HCT116 (cell line): Measurements from ENCODE around the gene PGA5. TPM values are rescaled to one million over a fixed set of nuclear protein-coding genes. Genes with fewer than 3 reads are reported as not detected.
A peak's percentile ranks its signal among the peaks of the same experiment; 100 is the strongest.

ENCODE experiments used
- ATAC-seq: fragments of 200-7000 bp; cut with Tn5 transposase; 2 replicates; pipeline ENCODE4 v1.9.1; 2020; ENCODE audit warnings: mild to moderate bottlenecking, moderate library complexity
- BruUV-seq: library from RNA; stranded (reverse); fragments of 400-500 nt; replicated peaks from 2 replicates; lab custom pipeline; 2021; lab: Mats Ljungman, UMichigan
- CTCF ChIA-PET: fragments of 300-600 bp; sonication (Branson Sonifier 250); formaldehyde crosslinking; loops from one replicate; lab custom pipeline; 2021; ENCODE audit warnings: antibody characterized with exemption; lab: Charles Lee
- POLR2A ChIA-PET: fragments of 300-600, 350-600 bp; sonication (Branson Sonifier 250); formaldehyde crosslinking; loops from one replicate; lab custom pipeline; 2021; ENCODE audit warnings: antibody characterized with exemption; lab: Charles Lee
- RAD21 ChIA-PET, 2 experiments: fragments of 300-600 bp; sonication (Branson Sonifier 250); formaldehyde crosslinking; loops; one replicate each; lab custom pipeline; 2023; ENCODE audit warnings: low total read pairs in 2 of 2; ENCODE audit not compliant: uncharacterized antibody in 2 of 2, unreplicated experiment in 2 of 2, low non-redundant PET in 1 of 2; lab: Charles Lee
- DNase-seq: peaks from one replicate; pipeline ENCODE4 v3.0.0-alpha.2; 2010; ENCODE audit warnings: low read depth, low spot score
- H2AFZ ChIP-seq: fragments of 200-600 bp; shearing (Covaris generic), sonication (generic); 2 replicates; pipeline ENCODE4 v1.6.1; 2017; ENCODE audit warnings: low read depth, mixed run types, mixed read lengths, antibody characterized with exemption, low read length; ENCODE audit not compliant: poor library complexity, severe bottlenecking
- H3K27ac ChIP-seq: 2 replicates; pipeline ENCODE4 v1.5.1; 2012; ENCODE audit warnings: low read depth, low read length
- H3K27me3 ChIP-seq: fragments of 200-600 bp; sonication (generic); 2 replicates; pipeline ENCODE4 v1.6.1; 2016; ENCODE audit warnings: mixed run types, low read length, mixed read lengths; ENCODE audit not compliant: insufficient read depth
- H3K36me3 ChIP-seq, 2 experiments: fragments of 200-500 bp in 1 of 2; fragments of 200-600 bp in 1 of 2; sonication (Bioruptor generic) in 1 of 2; sonication (generic) in 1 of 2; 2 replicates each; pipeline versions ENCODE4 v1.5.1 to v1.6.1; 2014 to 2016; ENCODE audit warnings: low read length in 2 of 2, inconsistent platforms in 1 of 2, mixed read lengths in 1 of 2, mixed run types in 1 of 2; ENCODE audit not compliant: insufficient read depth in 2 of 2, control insufficient read depth in 1 of 2
- H3K4me1 ChIP-seq, 2 experiments: fragments of 200-600 bp in 1 of 2; sonication (generic) in 1 of 2; 2 replicates each; pipeline versions ENCODE4 v1.5.1 to v1.6.1; 2012 to 2017; ENCODE audit warnings: low read length in 2 of 2, inconsistent platforms in 1 of 2, mild to moderate bottlenecking in 1 of 2, mixed read lengths in 1 of 2, mixed run types in 1 of 2, moderate library complexity in 1 of 2; ENCODE audit not compliant: insufficient read depth in 2 of 2, control insufficient read depth in 1 of 2
- H3K4me2 ChIP-seq: fragments of 200-600 bp; sonication (generic); 2 replicates; pipeline ENCODE4 v1.6.1; 2017; ENCODE audit warnings: mixed run types, low read length, mixed read lengths
- H3K4me3 ChIP-seq, 2 experiments: fragments of 200-600 bp in 1 of 2; sonication (generic) in 1 of 2; replicated peaks in 1 of 2; 2 replicates each; pipeline ENCODE4 v1.5.1; 2011 to 2016; ENCODE audit warnings: low read length in 2 of 2, control low read depth in 1 of 2, low read depth in 1 of 2, mild to moderate bottlenecking in 1 of 2, mixed read lengths in 1 of 2, mixed run types in 1 of 2
- H3K79me2 ChIP-seq: fragments of 200-600 bp; sonication (generic); 2 replicates; pipeline ENCODE4 v1.6.1; 2017; ENCODE audit warnings: mild to moderate bottlenecking, mixed run types, low read length, moderate library complexity, mixed read lengths; ENCODE audit not compliant: insufficient read depth
- H3K9ac ChIP-seq: fragments of 200-600 bp; sonication (generic); 2 replicates; pipeline ENCODE4 v1.6.1; 2016; ENCODE audit warnings: low read length, mixed read lengths
- H3K9me2 ChIP-seq: fragments of 200-600 bp; sonication (generic), shearing (Covaris generic); 2 replicates; pipeline ENCODE4 v1.6.1; 2017; ENCODE audit warnings: mixed run types, mild to moderate bottlenecking, moderate library complexity; ENCODE audit not compliant: insufficient read depth
- H3K9me3 ChIP-seq, 2 experiments: fragments of 200-500 bp in 1 of 2; fragments of 200-600 bp in 1 of 2; sonication (Bioruptor generic) in 1 of 2; sonication (generic) in 1 of 2; 2 replicates each; pipeline ENCODE4 v1.6.1; 2014 to 2017; ENCODE audit warnings: low read length in 2 of 2, mixed read lengths in 2 of 2, inconsistent platforms in 1 of 2, low read depth in 1 of 2, mild to moderate bottlenecking in 1 of 2, mixed run types in 1 of 2, moderate library complexity in 1 of 2; ENCODE audit not compliant: control insufficient read depth in 1 of 2, insufficient read depth in 1 of 2
- H4K20me1 ChIP-seq: fragments of 200-600 bp; sonication (generic), shearing (Covaris generic); 2 replicates; pipeline ENCODE4 v1.6.1; 2017; ENCODE audit warnings: mixed run types, mild to moderate bottlenecking, moderate library complexity; ENCODE audit not compliant: insufficient read depth
- CEBPB ChIP-seq: IDR thresholded peaks from 2 replicates; pipeline ENCODE4 v1.6.1; 2012; ENCODE audit warnings: low read depth
- CTCF ChIP-seq, 3 experiments: fragments of 200-600 bp in 1 of 3; sonication (generic) in 1 of 3; IDR thresholded peaks in 2 of 3; conservative IDR thresholded peaks in 1 of 3; 2 replicates each; pipeline ENCODE4 v1.5.1; 2012 to 2017; ENCODE audit warnings: low read depth in 2 of 3, low read length in 2 of 3, antibody characterized with exemption in 1 of 3, borderline replicate concordance in 1 of 3, control low read depth in 1 of 3, mild to moderate bottlenecking in 1 of 3, mixed read lengths in 1 of 3, mixed run types in 1 of 3, moderate library complexity in 1 of 3; ENCODE audit not compliant: insufficient read depth in 1 of 3
- FOSL1 ChIP-seq: IDR thresholded peaks from 2 replicates; pipeline ENCODE4 v1.6.1; 2012; ENCODE audit warnings: low read depth
- SIN3A ChIP-seq: IDR thresholded peaks from 2 replicates; pipeline ENCODE4 v1.6.1; 2012; ENCODE audit warnings: low read depth
- ZBTB33 ChIP-seq: IDR thresholded peaks from 2 replicates; pipeline ENCODE4 v1.6.1; 2011; ENCODE audit warnings: mild to moderate bottlenecking, low read length, moderate library complexity; ENCODE audit not compliant: insufficient replicate concordance; ENCODE audit errors: extremely low read depth
- intact Hi-C: fragments of 100-400 bp; cut with micrococcal nuclease; formaldehyde crosslinking; loops from 2 replicates; pipeline ENCODE4 v1.10.0; 2022
- total RNA-seq: library from RNA; stranded (reverse); gene quantifications from one replicate; pipeline ENCODE4 v1.2.1, GENCODE V29; 2021; ENCODE audit not compliant: unreplicated experiment

The PGA5 gene
- total RNA-seq, 1 experiment from 2014 or later: not detected

GRCh38 chr11:61280883-61281580 is 40.1 kb downstream of the PGA5 start (continued):
- no peak for TF ChIP-seq SIN3A
- no peak for TF ChIP-seq ZBTB33
- TF ChIP-seq CTCF (IDR thresholded peaks at IDR 0.05 in 2 of 3, conservative IDR thresholded peaks at IDR 0.05 in 1 of 3; ENCODE audit: borderline replicate concordance in 1 of 3, insufficient read depth in 1 of 3, low read depth in 2 of 3, low read length in 2 of 3): no peak
- no peak for TF ChIP-seq FOSL1

- peak; percentile 96 for ATAC-seq
- Histone ChIP-seq H3K9me2 (no peaks in the 10 kb centered on the region), H3K79me2 (no peaks in the 10 kb centered on the region), H3K9me3 (no peaks in the 10 kb centered on the region), H3K9ac (no peak overlapping the region), H3K36me3 (no peaks in the 10 kb centered on the region), H3K27me3 (no peaks in the 10 kb centered on the region), H3K27ac (no peak overlapping the region), H3K4me1 (peaks cover 0 to 7% of the 10 kb centered on the region in 2 experiments; a peak in 2 of 4 replicates), H3K4me2 (0 out of 2 replicates have a peak overlapping the region, but pooled peaks have one; percentile 12), H4K20me1 (no peaks in the 10 kb centered on the region), H3K4me3 (no peak overlapping the region), H2AFZ (no peak overlapping the region)
- no peak for TF ChIP-seq CEBPB
- ChIA-PET POLR2A (interaction anchor here (0.6 kb wide), 1 partner anchor 111 kb away, joined by 6 read pairs; no protein-coding TSS in a partner anchor), CTCF (interaction anchor here (0.7 to 1.6 kb wide), 2 partner anchors 54 to 164 kb away, joined by 3 to 4 read pairs; no protein-coding TSS in a partner anchor), RAD21 (no interaction called here)
- intact Hi-C loops: no loop called here
- BruUV-seq: no TSS peak
- peak; percentile 32 for DNase-seq
Observed at GRCh38 chr11:61281581-61282250, 40.7 kb downstream of the PGA5 start.
